NCI-H748 treated with DMSO at 0.1 percent for 48 hours (cell line): Measurements from ENCODE around the gene HNF1A.
"Not testable (repeated sequence)": the region's sequence is repeated elsewhere in the genome, so short reads cannot be mapped to it uniquely, and the experiment has no call there.

Experiments
- DNase-seq: peaks from one replicate; lab custom pipeline; 2025; lab: John Stamatoyannopoulos, UW

HNF1A gene, protein sequence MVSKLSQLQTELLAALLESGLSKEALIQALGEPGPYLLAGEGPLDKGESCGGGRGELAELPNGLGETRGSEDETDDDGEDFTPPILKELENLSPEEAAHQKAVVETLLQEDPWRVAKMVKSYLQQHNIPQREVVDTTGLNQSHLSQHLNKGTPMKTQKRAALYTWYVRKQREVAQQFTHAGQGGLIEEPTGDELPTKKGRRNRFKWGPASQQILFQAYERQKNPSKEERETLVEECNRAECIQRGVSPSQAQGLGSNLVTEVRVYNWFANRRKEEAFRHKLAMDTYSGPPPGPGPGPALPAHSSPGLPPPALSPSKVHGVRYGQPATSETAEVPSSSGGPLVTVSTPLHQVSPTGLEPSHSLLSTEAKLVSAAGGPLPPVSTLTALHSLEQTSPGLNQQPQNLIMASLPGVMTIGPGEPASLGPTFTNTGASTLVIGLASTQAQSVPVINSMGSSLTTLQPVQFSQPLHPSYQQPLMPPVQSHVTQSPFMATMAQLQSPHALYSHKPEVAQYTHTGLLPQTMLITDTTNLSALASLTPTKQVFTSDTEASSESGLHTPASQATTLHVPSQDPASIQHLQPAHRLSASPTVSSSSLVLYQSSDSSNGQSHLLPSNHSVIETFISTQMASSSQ

DNA sequence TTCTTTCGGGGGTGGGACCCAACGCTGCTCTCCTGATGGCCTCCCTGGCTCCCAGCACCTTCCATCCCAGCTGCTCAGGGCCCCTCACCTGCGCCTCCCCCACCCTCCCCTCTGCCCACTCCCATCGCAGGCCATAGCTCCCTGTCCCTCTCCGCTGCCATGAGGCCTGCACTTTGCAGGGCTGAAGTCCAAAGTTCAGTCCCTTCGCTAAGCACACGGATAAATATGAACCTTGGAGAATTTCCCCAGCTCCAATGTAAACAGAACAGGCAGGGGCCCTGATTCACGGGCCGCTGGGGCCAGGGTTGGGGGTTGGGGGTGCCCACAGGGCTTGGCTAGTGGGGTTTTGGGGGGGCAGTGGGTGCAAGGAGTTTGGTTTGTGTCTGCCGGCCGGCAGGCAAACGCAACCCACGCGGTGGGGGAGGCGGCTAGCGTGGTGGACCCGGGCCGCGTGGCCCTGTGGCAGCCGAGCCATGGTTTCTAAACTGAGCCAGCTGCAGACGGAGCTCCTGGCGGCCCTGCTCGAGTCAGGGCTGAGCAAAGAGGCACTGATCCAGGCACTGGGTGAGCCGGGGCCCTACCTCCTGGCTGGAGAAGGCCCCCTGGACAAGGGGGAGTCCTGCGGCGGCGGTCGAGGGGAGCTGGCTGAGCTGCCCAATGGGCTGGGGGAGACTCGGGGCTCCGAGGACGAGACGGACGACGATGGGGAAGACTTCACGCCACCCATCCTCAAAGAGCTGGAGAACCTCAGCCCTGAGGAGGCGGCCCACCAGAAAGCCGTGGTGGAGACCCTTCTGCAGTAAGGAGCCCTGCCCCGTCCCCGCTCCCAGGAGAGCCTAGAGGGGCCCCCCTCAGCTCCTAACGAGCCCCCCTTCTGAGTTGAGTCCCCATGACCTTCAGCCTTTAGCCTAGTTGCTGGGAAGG is at the start of gene HNF1A:
Gene HNF1A (plus strand): TSS at position 248 of the 924 bp plus-strand sequence. CDS start 226 bp downstream, at position 474.
- no peak for DNase-seq

DNA sequence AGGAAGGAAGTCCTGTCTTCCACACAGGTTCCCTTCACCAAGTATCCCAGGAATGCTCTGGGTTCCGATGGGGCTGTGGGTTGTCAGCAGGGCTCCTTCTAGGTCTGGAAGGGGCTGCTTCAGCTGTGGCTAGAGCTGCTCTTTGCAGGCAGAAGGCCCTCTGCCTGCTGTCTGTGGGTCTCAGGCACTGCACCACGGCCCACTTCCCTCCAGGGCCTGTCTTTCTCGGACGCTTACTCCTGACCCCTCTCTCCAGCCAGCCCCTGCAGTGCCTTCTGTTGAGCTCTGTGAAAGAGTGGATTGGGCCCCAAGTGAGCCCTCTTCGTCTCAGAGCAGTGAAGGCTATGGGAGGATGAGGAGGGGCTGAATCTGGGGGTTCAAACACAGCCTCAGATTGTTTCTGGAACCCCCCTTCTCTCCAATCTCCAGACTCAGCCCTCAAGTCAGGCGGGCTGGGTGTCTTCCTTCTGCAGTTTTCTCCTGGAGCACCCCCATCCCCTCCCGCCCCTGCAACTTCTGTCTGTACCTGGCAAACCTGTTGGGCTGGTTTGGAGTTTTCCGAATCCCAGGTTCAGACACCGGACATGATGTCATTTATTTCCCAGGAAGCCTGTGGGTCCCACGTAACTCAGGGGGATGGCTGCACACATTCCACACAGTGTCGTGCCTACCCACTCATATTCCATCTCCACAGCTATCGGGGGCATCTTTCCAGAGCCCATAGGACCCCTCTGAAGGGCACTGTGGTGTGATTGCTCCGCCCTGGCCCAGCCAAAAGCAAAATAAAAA is 49.3 kb upstream of the HNF1A start:
- DNase-seq, result no peak

DNA sequence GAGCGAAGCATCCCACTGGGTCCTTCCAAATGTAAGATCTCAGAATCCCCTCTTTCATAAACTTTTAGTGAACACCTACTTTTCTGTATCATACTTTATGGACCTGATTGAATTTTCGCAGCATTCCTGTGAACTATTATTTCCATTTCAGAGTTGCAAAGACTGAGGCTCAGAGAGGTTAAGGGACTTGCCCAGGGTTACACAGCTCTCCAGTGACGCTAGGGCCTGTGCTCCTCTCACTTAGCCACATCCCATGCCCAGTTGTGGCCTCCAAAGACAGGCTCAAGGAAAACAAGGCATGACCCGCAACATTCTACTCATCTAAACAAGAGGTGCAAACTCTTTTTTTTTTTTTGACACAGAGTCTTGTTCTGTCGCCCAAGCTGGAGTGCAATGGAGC is 48.3 kb upstream of the HNF1A start:
- no peak for DNase-seq

DNA sequence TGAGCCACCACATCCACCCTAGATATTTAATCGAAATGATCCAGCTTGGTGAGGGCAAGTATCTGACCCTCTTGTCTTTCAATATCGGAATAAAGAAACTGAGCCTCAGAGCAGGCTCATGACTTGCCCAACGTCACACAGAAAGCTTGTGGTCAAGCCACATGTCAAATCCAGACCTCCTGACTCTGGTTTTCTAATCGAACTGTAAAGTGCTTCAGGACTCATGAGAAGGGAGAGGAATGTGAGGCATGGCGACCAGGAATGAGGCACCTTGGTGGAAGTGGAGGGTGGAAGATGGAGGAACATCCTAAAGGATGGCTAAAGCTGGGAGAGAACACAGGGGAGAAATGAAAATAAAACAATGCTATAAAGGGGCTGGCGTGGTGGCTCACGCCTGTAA is 46.3 kb upstream of the HNF1A start:
- no peak for DNase-seq

DNA sequence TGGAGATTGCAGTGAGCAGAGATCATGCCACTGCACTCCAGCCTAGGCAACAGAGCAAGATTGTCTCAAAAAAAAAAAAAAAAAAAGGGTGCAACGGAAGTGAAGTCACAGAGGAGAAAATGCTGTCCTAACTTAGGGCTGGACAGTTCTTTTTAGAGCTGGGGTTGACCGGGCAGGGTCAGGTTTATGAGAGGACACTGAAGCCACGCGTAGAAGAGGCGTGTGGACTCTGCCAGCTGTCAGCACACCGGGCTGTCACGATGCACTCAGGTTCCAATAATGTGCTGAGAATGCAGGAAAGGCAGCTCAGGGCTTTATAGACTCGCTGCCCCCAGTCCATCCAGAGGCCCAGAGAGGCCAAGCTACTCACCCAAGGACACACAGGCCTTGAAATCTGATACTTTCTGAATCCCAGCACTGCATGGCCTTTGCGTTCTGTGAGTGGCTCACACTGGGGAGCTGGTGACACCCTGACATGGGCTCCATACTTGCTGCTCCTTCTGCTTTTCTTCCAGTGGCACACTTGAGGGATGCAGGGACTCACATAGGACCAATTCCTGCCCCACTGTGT is 45.3 kb upstream of the HNF1A start:
- no peak for DNase-seq

DNA sequence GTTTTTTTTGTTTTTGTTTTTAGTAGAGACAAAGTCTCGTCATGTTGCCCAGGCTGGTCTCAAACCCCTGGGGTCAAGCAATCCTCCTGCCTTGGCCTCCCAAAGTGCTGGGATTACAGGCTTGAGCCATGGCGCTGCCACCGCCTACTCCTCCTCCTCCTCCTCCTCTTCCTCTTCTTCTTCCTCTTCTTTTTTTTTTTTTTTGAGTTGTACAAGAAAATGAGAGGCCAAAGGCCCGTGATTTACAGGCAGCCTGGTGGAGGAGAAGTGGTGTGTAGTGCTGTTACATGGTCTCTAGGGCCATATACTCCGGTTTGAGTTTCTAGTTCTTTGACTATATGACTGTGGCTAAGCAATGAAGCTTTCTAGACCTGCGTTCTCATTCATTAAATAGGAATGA is 44.6 kb upstream of the HNF1A start:
- no peak for DNase-seq

DNA sequence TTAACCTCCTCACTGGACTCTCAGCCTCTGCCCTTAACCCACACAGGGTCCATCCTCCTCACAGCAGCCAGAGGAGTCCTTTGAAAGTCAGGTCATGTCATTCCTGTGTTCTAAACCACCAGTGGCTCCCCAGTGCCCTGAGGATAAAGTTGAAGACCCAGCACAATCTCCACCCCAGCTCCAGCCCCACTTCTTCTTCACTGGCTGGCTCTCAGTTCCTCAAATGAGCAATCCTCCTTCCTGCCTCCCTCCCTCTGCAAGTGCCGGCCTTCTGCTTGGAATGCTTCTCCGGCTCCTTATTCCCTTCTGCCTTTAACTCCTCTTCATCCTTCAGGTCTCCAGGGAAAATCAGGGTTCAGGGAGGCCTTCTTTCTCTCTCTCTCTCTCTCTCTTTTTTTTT is 42.1 kb upstream of the HNF1A start:
- DNase-seq, result no peak

DNA sequence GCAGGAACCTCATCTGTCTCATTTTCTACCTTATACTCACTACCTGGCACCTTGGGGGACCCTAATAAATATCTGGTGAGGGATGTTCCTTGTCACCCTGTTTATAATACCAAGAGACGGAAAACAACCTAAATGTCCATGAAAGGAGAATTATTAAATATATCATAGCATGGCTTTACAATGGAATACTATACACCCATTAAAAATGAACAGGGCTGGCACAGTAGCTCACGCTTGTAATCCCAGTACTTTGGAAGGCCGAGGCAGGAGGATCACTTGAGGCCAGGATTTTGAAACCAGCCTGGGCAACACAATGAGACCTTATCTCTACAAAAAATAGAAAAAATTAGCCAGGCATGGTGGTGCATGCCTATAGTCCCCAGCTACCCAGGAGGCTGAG is 39.8 kb upstream of the HNF1A start:
- DNase-seq, result no peak

DNA sequence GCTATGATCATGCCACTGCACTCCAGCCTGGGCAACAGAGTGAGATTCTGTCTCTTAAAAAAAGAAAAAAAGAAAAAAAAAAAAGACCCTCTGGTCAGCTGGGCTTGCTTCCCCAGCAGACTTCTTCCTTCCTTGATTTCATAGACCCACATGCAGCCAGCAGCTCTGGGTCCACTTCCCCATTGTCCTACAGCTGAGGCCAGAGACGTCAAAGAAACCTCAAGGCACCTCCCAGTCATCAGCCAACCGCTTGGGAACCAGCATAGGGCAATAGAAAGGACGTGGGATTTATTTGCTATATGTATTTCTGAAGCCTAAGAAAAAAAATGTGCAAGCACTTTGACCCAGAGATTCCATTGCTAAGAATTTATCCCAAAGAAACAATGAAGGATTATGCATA is 38.8 kb upstream of the HNF1A start:
- DNase-seq, result no peak

DNA sequence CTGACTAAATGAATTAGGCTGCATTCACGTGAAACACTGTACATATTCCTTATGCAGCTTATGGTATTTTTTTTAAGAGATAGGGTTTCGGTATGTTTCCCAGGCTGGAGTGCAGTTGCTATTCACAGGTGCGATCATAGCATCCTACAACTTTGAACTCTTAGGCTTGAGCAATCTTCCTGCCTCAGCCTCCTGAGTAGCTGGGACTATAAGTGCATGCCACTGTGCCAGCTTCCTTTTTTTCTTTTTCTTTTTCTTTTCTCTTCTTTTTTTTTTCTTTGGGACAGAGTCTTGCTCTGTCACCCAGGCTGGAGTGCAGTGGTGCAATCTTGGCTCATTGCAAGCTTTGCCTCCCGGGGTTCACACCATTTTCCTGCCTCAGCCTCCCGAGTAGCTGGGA is 38.3 kb upstream of the HNF1A start:
- no peak for DNase-seq

DNA sequence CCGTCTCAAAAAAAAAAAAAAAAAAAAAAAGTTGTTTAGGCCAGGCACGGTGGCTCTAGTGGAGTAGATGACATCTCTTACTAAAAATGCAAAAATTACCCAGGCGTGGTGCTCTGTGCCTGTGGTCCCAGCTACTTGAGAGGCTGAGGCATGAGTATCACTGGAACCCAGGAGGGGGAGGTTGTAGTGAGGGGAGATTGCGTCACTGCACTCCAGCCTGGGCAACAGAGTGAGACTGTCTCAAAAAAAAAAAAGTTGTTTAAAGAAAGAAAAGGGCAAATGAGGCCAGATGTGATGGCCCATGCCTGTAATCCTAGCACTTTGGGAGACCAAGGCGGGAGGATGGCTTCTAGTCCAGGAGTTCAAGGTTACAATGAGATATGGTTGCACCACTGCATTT is 37.5 kb upstream of the HNF1A start:
- no peak for DNase-seq

DNA sequence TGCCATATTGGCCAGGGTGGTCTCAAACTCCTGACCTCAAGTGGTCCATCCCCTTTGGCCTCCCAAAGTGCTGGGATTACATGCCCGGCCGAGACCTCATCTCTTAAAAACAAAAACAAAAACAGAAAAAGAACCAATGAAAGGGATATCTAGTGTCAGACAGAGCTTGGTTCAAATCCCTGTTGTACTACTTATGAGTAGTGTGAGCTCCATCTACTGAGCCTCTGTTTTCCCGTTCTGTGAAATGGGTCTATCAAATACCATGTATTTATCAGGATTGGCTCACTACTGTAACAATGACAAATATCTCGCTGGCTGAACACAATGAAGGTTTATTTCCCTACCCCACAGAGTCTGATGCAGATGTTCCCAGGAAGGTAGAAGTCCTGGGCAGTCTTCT is 36.9 kb upstream of the HNF1A start:
- DNase-seq, result no peak

DNA sequence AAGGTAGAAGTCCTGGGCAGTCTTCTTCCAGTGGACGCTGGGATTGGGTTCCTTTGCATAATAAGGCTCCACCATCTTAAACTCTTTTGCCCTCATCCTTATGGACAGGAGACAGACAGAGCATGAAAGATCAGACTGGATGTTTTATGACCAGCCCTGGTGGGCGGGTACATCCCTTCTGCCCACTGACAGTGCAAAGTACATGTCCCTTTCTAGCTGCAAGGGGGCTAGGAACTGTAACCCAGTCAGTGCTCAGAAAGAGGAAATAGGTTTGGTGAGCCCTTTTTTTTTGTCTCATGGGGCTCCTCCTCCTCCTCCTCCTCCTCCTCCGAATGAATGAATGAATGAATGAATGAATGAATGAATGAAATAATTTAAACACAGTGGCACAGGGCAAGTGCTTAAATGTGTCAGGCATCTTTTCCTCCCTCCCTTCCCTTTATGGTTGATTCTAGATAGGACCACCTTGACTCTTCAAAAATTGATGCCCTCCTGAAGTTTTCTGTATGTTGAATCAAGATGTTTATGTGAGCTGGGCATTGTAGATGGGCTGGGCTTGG is 36.4 kb upstream of the HNF1A start:
- DNase-seq, result no peak

DNA sequence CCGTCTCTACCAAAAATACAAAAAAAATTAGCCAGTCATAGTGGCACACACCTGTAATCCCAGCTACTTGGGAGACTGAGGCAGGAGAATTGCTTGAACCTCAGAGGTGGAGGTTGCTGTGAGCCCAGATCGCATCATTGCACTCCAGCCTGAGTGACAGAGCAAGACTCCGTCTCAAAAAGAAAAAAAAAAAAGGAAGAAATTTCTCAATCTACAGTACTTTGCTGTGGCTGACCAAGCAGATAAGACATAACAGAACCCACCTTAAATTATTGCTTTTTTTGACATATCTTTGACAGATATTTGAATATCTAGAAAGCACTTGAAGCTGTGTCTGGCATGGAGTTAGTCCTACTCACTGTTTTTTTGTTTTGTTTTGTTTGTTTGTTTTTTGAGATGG is 34.9 kb upstream of the HNF1A start:
- DNase-seq, result no peak

DNA sequence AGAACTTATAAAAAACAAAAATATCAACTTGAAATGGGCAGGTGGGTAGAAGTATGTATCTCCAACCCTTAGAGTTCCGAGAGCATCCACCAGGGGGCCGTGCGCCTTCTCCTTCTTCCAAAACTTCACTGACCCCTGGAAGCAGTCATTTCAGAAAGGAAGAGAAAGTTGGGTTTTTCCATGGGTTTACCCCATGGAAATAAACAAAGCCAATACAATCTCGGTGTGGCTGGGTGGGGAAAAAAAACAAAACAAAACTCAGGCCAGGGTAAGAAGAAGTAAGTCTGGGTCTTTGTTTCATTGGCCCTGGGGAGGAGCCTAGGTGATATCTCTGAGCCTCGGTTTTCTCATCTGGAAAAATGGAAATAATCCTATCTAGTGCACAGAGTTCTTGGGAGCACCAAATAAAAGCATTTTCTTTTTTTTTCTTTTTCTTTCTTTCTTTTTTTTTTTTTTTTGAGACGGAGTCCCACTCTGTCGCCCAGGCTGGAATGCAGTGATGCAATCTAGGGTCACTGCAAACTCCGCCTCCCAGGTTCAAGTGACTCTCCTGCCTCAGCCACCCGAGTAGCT is 33.6 kb upstream of the HNF1A start:
- no peak for DNase-seq

DNA sequence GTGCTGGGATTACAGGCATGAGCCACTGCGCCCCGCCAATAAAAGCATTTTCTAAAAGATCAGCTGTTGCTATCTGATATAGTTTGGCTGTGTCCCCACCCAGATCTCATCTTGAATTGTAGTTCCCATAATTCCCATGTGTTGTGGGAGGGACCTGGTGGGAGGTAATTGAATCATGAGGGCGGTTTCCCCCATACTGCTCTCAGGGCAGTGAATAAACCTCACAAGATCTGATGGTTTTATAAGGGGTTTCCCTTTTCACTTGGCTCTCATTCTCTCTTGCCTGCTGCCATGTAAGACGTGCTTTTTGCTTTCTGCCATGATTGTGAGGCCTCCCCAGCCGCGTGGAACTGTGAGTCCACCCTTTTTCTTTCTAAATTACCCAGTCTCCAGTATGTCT is 32.8 kb upstream of the HNF1A start:
- DNase-seq, result not testable (repeated sequence)

DNA sequence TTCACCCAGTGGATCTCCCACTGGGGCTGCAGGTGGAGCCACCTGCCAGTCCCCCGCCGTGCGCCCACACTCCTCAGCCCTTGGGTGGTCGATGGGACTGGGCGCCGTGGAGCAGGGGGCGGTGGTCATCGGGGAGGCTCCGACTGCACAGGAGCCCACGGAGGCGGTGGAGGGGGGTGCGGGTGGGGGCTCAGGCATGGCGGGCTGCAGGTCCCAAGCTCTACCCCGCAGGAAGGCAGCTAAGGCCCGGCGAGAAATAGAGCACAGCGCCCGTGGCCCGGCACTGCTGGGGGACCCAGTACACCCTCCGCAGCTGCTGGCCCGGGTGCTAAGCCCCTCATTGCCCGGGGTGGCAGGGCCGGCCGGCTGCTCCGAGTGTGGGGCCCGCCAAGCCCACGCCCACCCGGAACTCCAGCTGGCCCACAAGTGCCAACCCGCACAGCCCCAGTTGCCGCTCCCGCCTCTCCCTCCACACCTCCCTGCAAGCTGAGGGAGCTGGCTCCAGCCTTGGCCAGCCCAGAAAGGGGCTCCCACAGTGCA is 28.0 kb upstream of the HNF1A start:
- not testable (repeated sequence) for DNase-seq

DNA sequence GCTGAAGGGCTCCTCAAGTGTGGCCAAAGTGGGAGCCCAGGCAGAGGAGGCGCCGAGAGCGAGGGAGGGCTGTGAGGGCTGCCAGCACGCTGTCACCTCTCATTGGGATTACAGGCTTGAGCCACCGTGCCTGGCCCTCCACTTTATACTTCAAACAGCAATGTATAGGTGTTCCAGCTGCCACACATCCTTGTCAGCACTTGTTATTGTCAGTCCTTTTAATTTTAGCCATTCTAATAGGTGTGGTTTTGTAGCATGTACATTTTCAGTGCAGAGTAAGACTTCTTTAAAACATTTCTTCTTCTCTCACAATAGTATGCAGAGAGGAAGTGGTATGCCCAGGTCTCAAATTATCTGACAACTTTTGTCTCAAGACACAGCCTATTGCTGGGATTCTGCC is 27.5 kb upstream of the HNF1A start:
- no peak for DNase-seq

DNA sequence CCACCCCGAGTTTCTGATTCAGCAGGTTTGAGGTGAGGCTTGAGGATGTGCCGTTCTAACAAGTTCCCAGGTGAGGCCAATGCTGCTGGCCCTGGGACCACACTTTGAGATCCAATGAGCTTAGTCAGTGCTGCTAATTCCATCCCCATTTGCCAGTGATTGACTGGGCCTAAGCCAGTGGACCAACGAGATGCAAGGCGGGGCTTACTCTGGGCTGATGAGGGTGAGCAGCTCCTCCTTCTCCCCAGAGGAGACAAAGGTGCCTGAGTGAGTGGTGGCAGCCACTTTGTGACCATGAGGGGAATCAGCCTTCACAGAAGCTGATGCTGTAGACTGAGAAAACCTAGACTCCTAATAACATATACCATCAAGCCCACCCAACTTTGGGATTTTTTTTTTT is 23.1 kb upstream of the HNF1A start:
- no peak for DNase-seq

DNA sequence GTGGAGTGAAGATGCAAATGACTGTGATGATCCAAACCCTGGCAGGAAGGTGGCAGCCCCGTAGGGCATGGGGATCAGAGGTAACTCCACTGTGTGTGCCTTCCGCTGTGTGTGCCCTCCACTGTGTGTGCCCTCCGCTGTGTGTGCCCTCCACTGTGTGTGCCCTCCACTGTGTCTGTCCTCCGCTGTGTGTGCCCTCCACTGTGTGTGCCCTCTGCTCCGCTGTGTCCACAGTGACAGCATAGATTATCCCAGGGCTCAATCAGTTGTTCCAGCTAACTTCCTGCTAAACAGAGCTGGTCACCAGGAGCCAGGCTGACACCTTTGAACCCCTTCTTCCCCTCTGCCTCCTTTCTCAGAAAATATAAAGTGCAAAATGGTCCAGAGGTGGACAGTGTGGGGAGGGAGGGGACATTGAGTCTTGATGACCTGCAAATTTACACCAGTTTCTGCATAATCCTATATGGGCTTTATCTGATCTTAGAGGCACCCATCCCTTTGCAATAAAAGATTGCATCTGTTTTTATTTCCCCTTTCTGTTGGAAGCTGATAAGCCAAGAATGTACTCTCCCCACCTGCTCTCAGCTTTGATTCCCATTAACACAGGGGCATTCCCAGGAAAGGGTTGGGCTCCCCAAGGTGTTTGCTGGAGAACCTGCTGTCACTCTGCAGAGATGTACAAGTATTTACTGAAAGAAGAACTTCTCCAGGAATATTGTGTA is 21.6 kb upstream of the HNF1A start:
- DNase-seq, result no peak
